HG03558 (cell line): ENCODE results near the gene PIK3C3.

Source experiments
- ATAC-seq: cut with Tn5 transposase; IDR thresholded peaks from one replicate; pipeline ENCODE4 v1.9.1; 2021; ENCODE audit warnings: moderate number of reproducible peaks; ENCODE audit not compliant: unreplicated experiment; ENCODE audit errors: extremely low read depth

Gene PIK3C3

GRCh38 chr18:41959045-41959444 is 4.0 kb downstream of the PIK3C3 start:
- no peak for ATAC-seq

- no peak for ATAC-seq
These were observed 10.7 kb downstream of the PIK3C3 start for GRCh38 chr18:41965634-41966255.

- ATAC-seq, result no peak
These were observed 11.9 kb downstream of the PIK3C3 start for GRCh38 chr18:41966943-41967342.

GRCh38 chr18:41967680-41968079 is 12.6 kb downstream of the PIK3C3 start:
- ATAC-seq, result no peak

GRCh38 chr18:41969881-41970280 is 14.8 kb downstream of the PIK3C3 start:
- no peak for ATAC-seq

- ATAC-seq, result no peak
These were observed 17.3 kb downstream of the PIK3C3 start for GRCh38 chr18:41972067-41972925.

- no peak for ATAC-seq
These were observed 18.9 kb downstream of the PIK3C3 start for GRCh38 chr18:41973983-41974382.

- no peak for ATAC-seq
These were observed 19.8 kb downstream of the PIK3C3 start for GRCh38 chr18:41974796-41975201.

- no peak for ATAC-seq
These were observed 20.2 kb downstream of the PIK3C3 start for GRCh38 chr18:41975284-41975683.

GRCh38 chr18:41977233-41977632 is 22.2 kb downstream of the PIK3C3 start:
- no peak for ATAC-seq

- ATAC-seq, result peak; percentile 88
These were observed 28.1 kb downstream of the PIK3C3 start for GRCh38 chr18:41982942-41983660.

GRCh38 chr18:41985914-41986313 is 30.9 kb downstream of the PIK3C3 start:
- no peak for ATAC-seq

GRCh38 chr18:41989508-41989907 is 34.5 kb downstream of the PIK3C3 start:
- ATAC-seq, result no peak

- peak; percentile 49 for ATAC-seq
These were observed 37.0 kb downstream of the PIK3C3 start for GRCh38 chr18:41992066-41992465.

- ATAC-seq, result no peak
These were observed 37.7 kb downstream of the PIK3C3 start for GRCh38 chr18:41992703-41993102.

- no peak for ATAC-seq
These were observed 38.1 kb downstream of the PIK3C3 start for GRCh38 chr18:41993151-41993550.

- ATAC-seq, result no peak
These were observed 41.0 kb downstream of the PIK3C3 start for GRCh38 chr18:41996020-41996419.

GRCh38 chr18:41999751-42000150 is 44.7 kb downstream of the PIK3C3 start:
- no peak for ATAC-seq

- no peak for ATAC-seq
These were observed 46.8 kb downstream of the PIK3C3 start for GRCh38 chr18:42001801-42002200.

GRCh38 chr18:42004653-42005052 is 49.6 kb downstream of the PIK3C3 start:
- ATAC-seq, result no peak

GRCh38 chr18:42005782-42006181 is 50.7 kb downstream of the PIK3C3 start:
- no peak for ATAC-seq
